Stomach smooth muscle (tissue), 2 donors: ENCODE data around the gene POLR1B.
A peak's percentile ranks its signal among the peaks of the same experiment; 100 is the strongest.
"Not testable (repeated sequence)": the region's sequence is repeated elsewhere in the genome, so short reads cannot be mapped to it uniquely, and the experiment has no call there.

Experiments
- H3K27ac ChIP-seq: one replicate; pipeline ENCODE4 v1.7.0; 2013; ENCODE audit warnings: mild to moderate bottlenecking, low read length, inconsistent platforms
- H3K27me3 ChIP-seq, 2 donors: one replicate each; pipeline ENCODE4 v1.7.0; 2013; ENCODE audit warnings: low read length in 2 of 2; ENCODE audit not compliant: insufficient read depth in 2 of 2, control insufficient read depth in 1 of 2
- H3K36me3 ChIP-seq, 2 donors: one replicate each; pipeline ENCODE4 v1.7.0; 2013; ENCODE audit warnings: low read length in 2 of 2; ENCODE audit not compliant: control insufficient read depth in 2 of 2, insufficient read depth in 2 of 2
- H3K4me1 ChIP-seq: one replicate; pipeline ENCODE4 v1.7.0; 2013; ENCODE audit warnings: low read length; ENCODE audit not compliant: control insufficient read depth, insufficient read depth
- H3K4me3 ChIP-seq, 2 donors: one replicate each; pipeline ENCODE4 v1.7.0; 2013; ENCODE audit warnings: low read length in 2 of 2
- H3K9ac ChIP-seq, 2 donors: one replicate each; pipeline ENCODE4 v1.7.0; 2013; ENCODE audit warnings: low read length in 2 of 2, mild to moderate bottlenecking in 1 of 2
- H3K9me3 ChIP-seq, 2 donors: one replicate each; pipeline ENCODE4 v1.7.0; 2013; ENCODE audit warnings: low read length in 2 of 2; ENCODE audit not compliant: control insufficient read depth in 2 of 2
- donor health status: healthy.
- donor health status: Pancreatic carcinoma.

The POLR1B gene

DNA sequence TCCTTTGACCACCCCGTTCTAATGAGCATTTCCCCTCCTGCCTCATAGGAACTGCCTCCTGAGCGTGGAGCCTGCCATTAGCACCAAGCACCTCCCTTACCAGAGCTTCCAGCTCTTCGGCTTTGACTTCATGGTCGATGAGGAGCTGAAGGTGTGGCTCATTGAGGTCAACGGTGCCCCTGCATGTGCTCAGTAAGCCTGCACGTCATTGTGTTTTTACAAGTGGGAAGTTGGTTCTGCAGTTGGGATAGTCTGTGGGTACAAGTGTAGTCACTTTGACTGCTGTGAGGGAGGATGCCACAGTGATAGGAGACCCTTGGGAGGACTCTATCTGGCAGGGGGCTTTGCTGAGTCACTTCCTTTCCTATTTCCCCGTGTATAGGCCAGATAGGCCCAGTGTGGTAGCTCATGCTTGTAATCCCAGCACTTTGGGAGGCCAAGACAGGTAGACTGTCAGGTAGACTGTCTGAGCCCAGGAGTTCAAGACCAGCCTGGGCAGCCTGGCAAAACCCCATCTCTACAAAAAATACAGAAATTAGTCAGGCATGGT lies 22.0 kb upstream of the POLR1B start:
- Histone ChIP-seq H3K4me1 (no peaks in the 10 kb centered on the region), H3K27ac (no peak overlapping the region), H3K9ac (no peak overlapping the region), H3K9me3 (no peaks in the 10 kb centered on the region), H3K4me3 (no peak overlapping the region), H3K27me3 (no peaks in the 10 kb centered on the region), H3K36me3 (peaks cover 30 to 40% of the 10 kb centered on the region in 2 donors)

DNA sequence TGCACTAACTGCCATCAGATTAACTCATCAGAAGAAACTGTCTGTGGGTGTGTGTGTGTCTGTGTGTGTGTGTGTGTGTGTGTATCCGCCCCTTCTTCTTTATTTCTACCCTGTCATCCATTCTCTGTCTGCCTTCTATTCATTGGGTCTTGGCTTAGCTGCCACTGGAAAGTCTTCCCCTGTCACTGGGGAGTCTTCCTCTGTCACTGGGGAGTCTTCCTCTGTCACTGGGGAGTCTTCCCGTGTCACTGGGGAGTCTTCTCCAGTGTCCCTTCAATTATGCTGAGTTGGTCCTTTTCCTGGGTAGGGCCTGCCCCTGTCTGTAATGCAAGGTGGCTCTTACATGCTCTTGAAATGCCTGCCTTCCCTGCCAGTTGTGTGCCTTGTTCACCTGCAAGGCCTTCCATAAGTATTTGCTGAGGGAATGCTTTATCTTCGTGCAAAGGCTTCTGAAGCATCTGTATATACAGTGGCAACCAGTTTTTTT lies 18.9 kb upstream of the POLR1B start:
- Histone ChIP-seq H3K4me1 (no peaks in the 10 kb centered on the region), H3K36me3 (peaks cover 28 to 40% of the 10 kb centered on the region in 2 donors), H3K4me3 (no peak overlapping the region), H3K27ac (no peak overlapping the region), H3K27me3 (no peaks in the 10 kb centered on the region), H3K9me3 (no peaks in the 10 kb centered on the region), H3K9ac (no peak overlapping the region)

- peaks cover 36 to 46% of the 10 kb centered on the region in 2 donors for H3K36me3 ChIP-seq
- not testable (repeated sequence) for H3K27ac ChIP-seq, H3K27me3 ChIP-seq, H3K4me3 ChIP-seq, H3K4me1 ChIP-seq, H3K9me3 ChIP-seq, H3K9ac ChIP-seq
Measured at GRCh38 chr2:112524276-112524675, 18.0 kb upstream of the POLR1B start.

DNA sequence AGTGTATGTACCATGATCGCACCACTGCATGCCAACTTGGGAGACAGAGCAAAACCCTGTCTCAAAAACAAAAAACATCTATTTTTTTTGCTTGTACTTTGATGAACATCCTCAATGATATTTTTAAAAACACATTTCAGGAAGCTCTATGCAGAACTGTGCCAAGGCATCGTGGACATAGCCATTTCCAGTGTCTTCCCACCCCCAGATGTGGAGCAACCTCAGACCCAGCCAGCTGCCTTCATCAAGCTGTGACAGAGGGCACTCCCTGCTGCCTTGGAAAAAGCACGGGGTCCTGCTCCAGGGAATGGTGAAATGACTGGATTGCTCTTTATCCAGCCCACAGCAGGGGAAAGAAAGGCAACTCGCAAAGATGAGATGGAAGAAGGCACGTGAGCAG lies 13.7 kb upstream of the POLR1B start:
- Histone ChIP-seq H3K4me3 (no peak overlapping the region), H3K4me1 (no peaks in the 10 kb centered on the region), H3K36me3 (peaks cover 16 to 26% of the 10 kb centered on the region in 2 donors), H3K9me3 (no peaks in the 10 kb centered on the region), H3K9ac (no peak overlapping the region), H3K27me3 (no peaks in the 10 kb centered on the region), H3K27ac (no peak overlapping the region)

GRCh38 chr2:112529757-112530156 lies 12.5 kb upstream of the POLR1B start:
- H3K27me3 ChIP-seq, result no peaks in the 10 kb centered on the region
- H3K27ac ChIP-seq, result no peak overlapping the region
- no peaks in the 10 kb centered on the region for H3K9me3 ChIP-seq
- peaks cover 16 to 27% of the 10 kb centered on the region in 2 donors for H3K36me3 ChIP-seq
- H3K4me3 ChIP-seq, result no peak overlapping the region
- no peak overlapping the region for H3K9ac ChIP-seq
- no peaks in the 10 kb centered on the region for H3K4me1 ChIP-seq

DNA sequence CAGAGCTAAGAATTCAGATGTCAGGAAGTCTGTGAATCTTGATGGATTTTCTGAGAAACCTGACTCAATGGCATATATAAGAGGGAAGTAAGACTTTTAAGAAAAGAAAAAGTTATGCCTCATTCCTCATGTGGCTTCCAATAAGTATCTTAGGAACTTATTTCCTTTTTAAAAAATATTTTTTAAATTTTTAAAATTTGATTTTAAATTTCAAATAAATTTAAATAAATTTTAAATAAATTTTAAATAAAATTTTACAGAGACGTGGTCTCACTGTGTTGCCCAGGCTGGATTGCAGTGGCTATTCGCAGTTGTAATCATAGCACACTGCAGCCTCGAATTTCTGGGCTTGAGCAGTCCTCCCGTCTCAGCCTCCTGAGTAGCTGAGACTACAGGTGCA lies 11.5 kb upstream of the POLR1B start:
- Histone ChIP-seq H3K9ac (no peak overlapping the region), H3K27ac (no peak overlapping the region), H3K4me3 (no peak overlapping the region), H3K27me3 (no peaks in the 10 kb centered on the region), H3K36me3 (peaks cover 16 to 27% of the 10 kb centered on the region in 2 donors), H3K9me3 (no peaks in the 10 kb centered on the region), H3K4me1 (no peaks in the 10 kb centered on the region)

DNA sequence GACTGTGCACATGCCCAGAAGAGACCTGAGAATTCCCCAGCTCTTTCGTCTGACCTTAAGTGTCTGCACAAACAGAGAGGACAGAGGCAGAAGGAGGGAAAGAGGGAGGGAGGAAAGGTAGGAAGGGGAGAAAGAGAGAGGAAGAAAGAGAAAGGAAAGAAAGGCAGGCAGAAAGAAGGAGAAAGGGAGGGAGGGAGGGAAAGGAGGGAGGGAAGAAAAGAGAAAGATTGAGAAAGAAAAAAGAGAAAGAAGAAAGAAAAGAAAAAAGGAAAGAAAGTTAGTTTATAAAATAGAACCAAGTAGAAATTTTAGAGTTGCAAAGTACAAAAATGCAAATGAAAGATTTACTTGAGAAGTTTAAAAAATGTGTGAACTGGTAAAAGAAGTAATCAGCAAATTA lies 7.4 kb upstream of the POLR1B start:
- H3K9ac ChIP-seq, result no peak overlapping the region
- H3K4me1 ChIP-seq, result no peaks in the 10 kb centered on the region
- H3K36me3 ChIP-seq, result peaks cover 6 to 17% of the 10 kb centered on the region in 2 donors
- H3K4me3 ChIP-seq, result no peak overlapping the region
- no peak overlapping the region for H3K27ac ChIP-seq
- H3K9me3 ChIP-seq, result no peaks in the 10 kb centered on the region
- H3K27me3 ChIP-seq, result no peaks in the 10 kb centered on the region

- H3K4me3 ChIP-seq, H3K27me3 ChIP-seq, H3K36me3 ChIP-seq, H3K9ac ChIP-seq, H3K9me3 ChIP-seq, H3K27ac ChIP-seq, H3K4me1 ChIP-seq: not testable (repeated sequence)
Measured at GRCh38 chr2:112536665-112537064, 5.6 kb upstream of the POLR1B start.

DNA sequence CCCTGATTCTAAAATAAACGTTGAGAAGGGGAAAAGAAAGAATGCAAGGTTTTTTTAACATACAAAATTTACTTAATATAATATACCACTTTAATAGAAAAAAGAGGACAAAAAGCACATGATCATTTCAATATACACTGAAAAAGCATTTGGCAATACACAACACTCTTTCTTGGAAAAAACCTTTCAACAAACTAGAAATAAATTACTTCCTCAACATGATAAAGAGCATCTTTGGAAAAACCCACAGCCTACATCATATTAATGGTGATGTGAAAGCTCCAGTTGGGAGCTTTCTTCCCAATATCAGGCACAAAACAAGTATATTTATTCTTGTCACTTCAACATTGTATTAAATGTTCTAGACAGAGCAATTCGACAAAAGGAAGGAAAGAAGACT lies 3.0 kb upstream of the POLR1B start:
- Histone ChIP-seq H3K4me3 (no peak overlapping the region), H3K27me3 (no peaks in the 10 kb centered on the region), H3K36me3 (no peaks in the 10 kb centered on the region), H3K4me1 (peaks cover 7% of the 10 kb centered on the region), H3K27ac (no peak overlapping the region), H3K9ac (no peak overlapping the region), H3K9me3 (no peaks in the 10 kb centered on the region)

DNA sequence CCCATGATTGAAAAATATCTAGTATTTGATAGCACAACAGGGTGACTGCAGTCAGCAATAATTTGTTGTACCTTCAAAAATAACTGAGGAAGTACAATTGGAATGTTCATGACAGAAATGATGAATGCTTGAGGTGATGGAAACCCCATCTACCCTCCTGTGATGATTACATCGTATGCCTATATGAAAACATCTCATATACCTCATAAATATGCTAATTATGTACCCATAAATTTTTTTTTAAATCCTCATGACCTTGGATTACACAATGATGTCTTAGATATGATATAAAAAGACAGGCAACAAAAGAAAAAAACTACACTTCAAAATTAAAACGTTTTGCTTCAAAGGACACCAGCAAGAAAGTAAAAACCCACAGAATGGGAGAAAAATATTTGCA lies 1.4 kb upstream of the POLR1B start:
- Histone ChIP-seq H3K9ac (no peak overlapping the region), H3K36me3 (peaks cover 0 to under 1% of the 10 kb centered on the region in 2 donors), H3K27ac (no peak overlapping the region), H3K4me3 (no peak overlapping the region), H3K27me3 (no peaks in the 10 kb centered on the region), H3K9me3 (no peaks in the 10 kb centered on the region), H3K4me1 (peaks cover 7% of the 10 kb centered on the region)

GRCh38 chr2:112541315-112542122 lies 746 bp upstream of the POLR1B start:
- H3K36me3 ChIP-seq, result peaks cover 0 to 2% of the 10 kb centered on the region in 2 donors
- no peaks in the 10 kb centered on the region for H3K27me3 ChIP-seq
- H3K27ac ChIP-seq, result peak overlapping the region; percentile 91
- peak overlapping the region; percentile 80 to 91 for H3K9ac ChIP-seq
- H3K4me1 ChIP-seq, result peaks cover 7% of the 10 kb centered on the region
- peak overlapping the region; percentile 90 to 98 for H3K4me3 ChIP-seq
- H3K9me3 ChIP-seq, result no peaks in the 10 kb centered on the region
